Dedifferentiated amniotic fluid mesenchymal stem cell (primary cell): ENCODE data around the gene OTUD3.
"Not testable (repeated sequence)": the region's sequence is repeated elsewhere in the genome, so short reads cannot be mapped to it uniquely, and the experiment has no call there.

Source experiments
- DNase-seq: peaks from one replicate; pipeline ENCODE4 v3.0.0-alpha.2; 2016; ENCODE audit errors: extremely low spot score

OTUD3 gene

DNA sequence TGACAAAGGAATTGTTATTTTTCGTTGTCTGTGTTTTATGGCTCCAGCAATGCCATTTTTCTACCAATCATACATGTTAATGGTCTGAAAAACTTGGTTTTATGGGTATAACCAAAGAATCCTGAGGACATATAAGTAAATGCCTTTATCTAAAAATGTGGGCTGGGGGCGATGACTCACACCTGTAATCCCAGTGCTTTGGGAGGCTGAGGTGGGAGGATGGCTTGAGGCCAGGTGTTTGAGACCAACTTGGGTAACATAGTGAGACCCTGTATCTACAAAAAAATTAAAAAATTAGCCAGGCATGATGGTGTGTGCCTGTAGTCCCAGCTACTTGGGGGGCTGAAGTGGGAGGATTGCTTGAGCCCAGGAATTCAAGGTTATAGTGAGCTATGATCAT, 12.7 kb upstream of the OTUD3 start:
- DNase-seq, result not testable (repeated sequence)

DNA sequence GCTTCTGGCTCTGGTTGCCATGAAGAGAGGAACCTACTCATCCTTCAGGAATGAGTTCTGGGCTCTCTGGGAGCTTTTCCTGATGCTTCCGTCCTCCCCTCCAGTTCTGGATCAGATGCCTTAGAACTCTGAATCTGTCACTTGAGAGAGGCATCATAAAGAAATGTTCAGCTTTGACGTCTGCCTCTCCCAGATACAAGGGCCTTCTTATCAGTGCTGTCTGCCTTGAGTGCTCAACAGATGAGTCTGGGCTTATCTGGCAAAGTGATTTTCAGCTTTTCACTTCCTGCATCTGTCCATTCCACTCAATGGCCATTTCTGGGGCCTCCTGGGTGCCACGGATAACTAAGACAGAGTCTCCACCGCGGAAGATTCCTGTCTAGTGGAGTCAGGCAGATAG, 12.3 kb upstream of the OTUD3 start:
- no peak for DNase-seq

DNA sequence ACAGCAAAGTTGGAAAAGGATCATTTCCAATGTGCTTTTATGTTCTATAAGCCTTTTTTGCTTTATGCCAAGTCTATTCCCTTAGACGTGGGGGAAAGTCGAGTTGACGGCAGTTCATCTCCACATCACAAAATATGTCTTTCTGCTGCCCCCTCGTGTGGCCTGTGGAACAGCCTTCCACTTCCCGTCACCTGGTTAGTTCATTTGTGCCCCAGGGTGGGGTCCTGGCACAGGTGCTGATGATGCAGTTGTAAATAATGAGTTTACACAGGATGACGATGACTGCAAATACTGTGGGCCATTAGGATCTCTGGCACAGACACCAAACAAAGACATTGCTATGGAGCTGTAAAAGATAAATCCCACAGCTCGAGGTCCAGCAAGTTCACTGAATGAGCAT, 10.0 kb upstream of the OTUD3 start:
- DNase-seq, result no peak

DNA sequence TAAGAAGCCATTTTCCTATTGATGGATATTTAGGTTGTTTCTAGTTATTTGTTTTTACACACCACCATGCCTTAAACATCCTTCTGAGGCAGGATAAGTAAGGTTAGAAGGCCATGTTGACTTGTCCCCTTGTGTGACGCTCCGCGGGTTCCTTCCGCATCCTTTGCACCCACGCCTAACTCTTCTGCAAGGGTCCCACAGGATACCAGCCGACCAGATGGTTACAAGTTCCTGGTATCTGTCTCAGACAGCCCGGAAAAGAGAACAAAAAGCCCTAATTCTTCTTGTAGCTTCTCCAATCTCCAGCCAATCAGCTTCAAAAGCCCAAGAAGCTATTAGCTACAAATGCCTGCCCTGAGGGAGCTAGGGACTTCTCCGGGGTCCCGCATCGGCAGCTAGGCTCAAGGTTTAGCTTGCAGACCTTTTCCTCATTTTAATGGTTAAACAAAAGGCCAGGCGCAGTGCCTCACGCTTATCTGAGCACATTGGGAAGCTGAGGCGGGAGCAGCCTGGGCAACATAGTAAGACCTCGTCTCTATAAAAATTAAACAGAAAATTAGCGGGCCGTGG, 4.9 kb upstream of the OTUD3 start:
- no peak for DNase-seq

DNA sequence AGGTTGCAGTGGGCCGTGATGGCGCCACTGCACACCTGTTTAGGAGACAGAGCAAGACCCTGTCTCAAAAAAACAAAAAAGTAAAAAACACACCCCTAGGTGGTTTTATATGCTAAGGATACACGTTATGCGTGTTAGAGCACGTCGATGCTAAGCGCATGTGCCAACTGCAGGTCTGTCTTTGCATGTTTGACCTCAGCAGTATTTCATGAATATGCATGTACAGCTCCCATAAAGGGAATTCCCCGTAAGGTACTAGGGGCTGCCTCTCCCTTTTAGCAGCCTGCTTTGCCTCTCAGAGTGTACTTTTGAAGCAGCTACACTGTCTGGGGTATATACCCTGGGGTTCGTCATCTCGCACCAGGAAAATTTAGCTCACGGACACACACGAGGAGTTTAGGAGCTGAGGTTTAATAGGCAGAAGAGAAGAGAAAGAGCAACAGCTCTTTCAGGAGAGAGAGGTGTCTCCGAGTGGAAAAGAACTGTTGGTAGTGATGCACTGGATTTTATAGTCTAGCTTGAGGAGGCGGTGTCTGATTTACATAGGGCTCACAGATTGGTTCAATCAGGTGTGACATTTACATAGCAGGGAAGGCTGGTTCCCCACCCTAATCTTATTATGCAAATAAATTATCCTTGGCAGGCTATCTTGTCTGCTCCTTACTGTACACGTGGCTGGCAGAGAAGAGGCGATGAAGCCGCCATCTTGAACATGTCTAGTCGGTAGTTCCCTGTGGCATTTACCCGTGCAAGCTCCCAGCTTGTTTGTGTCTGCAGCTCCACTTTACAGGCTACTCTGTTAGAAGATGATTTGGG, 4.2 kb upstream of the OTUD3 start:
- DNase-seq, result no peak

DNA sequence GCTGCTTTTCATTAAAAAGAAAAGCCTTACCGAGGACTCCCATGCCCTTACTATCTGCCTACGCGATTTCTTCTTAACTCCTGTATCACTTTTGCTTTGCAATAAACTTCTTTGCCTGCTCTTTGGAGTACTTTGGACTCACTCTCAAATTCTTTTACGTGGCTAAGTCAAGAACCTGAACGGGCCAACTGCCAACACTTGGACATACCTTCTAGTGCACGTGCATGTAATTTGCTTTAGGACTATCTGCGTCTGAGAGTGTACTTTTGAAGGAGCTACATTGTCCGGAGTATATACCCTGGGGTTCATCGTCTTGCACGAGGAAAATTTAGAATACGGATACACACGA, 3.6 kb upstream of the OTUD3 start:
- no peak for DNase-seq

DNA sequence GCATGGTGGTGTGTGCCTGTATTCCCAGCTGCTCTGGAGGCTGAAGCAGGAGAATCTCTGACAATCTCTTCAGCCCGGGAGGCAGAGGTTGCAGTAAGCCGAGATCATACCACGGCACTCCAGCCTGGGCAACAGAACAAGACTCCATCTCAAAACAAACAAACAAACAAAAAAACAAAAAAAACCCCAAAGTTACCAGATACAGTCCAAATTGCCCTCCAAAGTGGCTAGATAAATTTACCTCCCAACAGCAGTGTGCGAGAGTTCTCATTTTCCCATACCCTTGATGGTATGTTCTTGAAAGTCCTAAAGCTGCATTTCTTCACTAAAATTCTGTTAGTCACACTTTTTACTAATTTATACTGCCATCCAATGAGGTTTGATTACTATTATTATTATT, 3.0 kb upstream of the OTUD3 start:
- no peak for DNase-seq

DNA sequence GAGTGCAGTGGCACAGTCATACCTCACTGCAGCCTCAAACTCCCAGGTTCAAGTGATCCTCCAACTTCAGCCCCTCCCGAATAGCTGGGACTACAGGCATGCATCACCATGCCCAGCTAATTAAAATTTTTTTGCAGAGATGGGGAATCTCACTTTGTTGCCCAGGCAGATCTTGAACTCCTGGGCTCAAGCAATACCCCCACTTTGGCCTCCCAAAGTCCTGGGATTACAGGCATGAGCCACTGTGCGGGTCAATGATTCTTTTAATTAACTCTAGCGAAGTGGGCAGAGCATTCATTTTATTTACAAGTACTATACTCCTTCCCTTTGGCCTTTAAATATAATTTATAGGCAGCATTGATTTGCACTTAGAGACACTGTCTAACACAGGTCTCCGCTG, 2.5 kb upstream of the OTUD3 start:
- DNase-seq, result no peak

DNA sequence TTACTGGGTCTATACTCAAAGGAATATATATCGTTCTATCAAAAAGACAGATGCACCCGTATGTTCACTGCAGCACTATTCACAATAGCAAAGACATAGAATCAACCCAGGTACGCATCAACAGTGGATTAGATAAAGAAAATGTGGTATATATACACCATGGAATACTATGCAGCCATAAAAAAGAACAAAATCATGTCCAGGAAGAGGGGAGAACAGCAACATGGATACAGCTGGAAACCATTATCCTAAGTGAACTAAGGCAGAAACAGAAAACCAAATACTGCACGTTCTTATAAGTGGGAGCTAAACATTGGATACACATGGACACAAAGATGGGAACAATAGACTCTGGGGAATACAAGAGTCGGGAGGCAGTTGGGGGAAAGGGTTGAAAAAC, 1.4 kb upstream of the OTUD3 start:
- DNase-seq, result not testable (repeated sequence)

DNA sequence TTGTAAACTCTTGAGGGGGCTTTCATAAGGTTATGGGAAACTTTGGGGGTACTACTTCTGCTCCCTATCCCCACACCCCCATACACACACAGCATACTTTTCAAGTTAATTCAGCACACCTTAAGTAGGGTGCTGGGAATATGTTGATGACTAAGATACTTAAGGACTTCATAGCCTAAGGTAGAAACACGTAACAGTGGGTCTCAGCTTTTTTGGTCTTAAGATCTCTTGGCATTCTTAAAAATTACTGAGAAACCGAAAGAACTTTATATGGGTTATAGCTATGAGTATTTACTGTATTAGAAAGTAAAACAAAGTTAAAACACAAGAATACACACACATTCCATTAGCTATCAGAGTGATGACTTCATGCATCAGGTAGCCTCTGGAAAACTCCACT, 2.1 kb downstream of the OTUD3 start:
- no peak for DNase-seq

DNA sequence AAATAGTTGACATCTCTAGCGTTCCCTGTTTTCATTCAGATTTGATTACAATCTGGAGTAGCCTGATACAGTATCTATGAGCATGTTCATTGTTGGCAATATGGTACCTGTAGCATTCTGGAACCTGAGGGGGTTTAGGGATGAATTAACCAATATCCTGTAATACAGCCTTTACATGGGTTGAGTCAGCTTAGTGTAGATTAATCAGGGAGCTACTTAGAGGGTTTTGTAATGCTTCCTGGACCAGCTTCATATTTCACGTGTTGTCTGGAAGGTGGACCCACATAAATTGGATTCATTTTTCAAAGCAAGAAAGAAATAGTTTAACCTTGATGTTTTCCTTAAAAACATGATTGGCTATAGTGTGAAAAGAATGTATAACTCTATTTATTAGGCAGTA, 3.6 kb downstream of the OTUD3 start:
- DNase-seq, result no peak

DNA sequence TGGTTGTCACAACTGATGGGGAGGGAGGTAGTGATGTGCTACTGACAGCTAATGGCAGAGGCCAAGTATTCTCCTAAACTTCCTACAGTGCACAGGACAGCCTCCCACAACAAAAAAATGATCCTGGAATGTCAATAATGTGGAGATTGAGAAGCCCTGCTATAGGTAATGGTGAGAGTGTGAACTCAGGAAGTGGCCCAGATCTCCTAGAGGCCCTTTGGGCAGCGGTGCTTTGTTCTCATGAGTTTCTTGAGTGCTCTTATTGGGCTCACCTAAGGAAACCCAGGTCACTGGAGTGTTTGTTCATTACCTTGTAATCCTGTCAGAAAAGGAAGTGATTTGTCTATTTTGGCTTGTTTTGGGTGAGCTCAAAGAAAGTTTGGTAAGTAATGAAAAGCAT, 5.9 kb downstream of the OTUD3 start:
- no peak for DNase-seq

DNA sequence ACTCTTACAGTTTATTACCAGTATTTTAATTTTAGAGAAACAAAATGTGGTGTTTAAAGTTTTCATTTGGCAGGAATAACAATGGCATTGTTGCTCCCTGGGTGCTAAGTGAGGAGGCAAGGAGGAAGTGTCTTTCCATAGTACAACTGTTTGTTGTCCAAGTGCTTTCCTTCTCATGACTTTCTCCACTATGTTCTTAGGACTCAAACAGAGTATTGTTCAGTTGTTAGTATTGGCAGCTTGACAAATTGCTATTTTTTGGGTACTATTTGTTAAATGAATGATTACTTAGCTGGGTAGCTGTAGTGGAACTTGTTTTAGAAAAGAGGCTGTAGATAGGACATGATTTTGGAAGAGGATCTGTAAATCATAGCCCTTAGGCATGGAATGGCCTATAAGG, 7.5 kb downstream of the OTUD3 start:
- DNase-seq, result no peak

DNA sequence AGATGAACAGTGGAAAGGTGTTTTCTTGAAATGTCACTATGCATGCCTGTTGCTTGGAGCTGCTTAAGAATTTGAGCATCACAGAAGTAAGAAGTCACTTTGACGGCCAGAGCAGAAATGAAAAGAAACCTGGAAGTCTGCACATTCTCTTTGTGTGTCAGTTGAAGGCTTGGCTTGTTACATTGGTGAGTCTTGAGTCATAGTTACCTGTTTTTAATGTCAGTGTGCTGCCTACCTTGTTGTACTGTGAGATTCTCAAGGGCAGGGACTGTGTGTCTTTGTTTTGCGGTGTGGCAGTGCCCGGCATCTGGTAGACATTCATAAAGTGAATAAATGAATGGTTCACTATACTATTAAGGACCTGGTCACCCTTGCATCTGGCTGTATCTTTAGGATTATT, 9.9 kb downstream of the OTUD3 start:
- no peak for DNase-seq

DNA sequence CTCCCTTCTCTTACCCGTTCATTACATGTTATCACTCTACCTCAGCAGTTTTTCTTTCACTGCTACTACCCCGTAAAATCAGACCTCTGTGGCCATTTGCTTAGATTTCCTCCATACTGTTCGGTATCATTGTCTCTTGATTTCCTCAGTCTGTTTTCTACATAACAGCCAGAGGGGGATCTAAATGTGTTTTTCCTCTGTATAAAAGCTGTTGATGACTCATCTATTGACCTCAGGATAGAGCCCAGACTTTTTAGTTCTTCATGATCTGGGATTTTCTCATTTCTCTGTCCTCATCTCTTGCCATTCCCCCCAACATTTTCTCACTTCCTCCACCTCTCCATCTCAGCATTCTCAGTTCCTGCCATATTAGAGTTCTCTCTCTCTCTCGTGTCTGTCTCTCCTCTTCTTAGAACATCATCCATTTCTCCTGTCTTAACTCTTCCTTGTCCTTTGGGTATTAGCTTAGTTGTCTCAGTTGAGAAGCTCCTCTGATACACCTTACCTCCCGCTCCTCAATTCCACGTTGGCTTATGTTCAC, 10.5 kb downstream of the OTUD3 start:
- no peak for DNase-seq

DNA sequence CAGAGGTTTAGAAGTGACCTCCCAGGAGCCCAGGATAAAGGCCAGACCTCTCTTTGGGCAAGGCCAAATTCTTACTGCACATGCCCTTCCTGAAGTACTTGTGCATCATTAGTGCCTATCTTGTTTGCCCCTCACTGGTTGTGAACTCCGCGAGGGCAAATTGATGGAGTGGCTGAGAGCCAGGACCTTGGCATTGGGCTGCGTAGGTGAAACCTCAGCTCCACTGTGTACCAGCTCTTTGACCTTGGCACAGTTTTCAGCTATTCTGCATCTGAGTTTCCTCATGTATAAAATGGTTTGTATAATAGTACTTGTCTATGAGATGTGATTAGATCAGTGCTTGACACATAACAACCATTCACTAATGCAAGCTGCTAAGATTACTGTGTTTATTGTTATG, 11.5 kb downstream of the OTUD3 start:
- DNase-seq, result no peak

DNA sequence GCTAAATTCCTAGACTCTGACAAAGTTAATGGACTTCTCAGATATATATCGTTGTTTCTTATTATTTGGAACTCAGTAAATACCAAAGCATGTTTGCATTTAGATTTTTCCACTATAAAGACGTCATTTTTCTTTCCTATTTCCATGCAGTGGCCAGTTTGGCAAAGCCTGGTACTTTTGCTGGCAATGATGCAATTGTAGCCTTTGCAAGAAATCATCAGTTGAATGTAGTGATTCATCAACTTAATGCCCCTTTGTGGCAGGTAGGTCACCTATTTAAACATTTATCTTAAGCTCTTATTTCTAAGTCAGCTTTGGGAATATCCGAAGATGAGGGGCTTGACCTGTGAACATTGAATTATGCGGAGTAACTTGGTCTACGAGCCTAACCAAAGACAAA, 12.0 kb downstream of the OTUD3 start:
- DNase-seq, result no peak

DNA sequence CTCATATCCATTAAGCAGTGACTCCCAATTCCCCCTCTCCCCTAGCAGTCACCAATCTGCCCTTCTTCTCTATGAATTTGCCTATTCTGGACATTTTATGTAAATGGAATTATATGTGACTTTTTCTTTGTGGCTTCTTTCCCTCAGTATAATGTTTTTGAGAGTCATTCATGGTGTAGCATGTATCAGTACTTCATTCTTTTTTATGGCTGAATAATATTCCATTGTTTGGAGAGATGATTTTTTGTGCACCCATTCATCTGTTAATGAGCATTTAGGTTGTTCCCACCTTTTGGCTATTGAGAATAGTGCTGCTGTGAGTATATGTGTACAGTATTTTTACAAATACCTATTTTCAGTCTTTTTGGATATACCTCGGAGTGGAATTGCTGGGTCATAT, 19.5 kb downstream of the OTUD3 start:
- no peak for DNase-seq

DNA sequence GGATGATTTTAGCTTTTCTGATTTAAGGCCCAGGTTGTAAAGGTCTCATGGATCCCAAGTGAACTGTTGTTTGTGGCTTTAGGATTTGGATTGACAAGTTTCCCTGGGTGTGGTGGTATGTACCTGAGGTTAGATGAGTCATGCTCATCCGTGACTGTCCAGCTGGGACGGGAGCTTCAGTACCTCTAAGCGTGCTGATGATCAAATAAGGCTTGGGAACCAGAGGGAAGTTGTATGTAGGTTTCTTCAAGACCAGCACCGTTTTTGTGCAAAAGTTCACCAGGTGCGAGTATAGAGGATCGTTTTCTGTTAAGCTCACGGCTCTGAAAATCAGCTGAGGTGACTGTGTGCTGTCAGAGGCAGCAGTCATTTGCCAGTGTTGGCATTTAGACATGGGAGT, 21.4 kb downstream of the OTUD3 start:
- no peak for DNase-seq

DNA sequence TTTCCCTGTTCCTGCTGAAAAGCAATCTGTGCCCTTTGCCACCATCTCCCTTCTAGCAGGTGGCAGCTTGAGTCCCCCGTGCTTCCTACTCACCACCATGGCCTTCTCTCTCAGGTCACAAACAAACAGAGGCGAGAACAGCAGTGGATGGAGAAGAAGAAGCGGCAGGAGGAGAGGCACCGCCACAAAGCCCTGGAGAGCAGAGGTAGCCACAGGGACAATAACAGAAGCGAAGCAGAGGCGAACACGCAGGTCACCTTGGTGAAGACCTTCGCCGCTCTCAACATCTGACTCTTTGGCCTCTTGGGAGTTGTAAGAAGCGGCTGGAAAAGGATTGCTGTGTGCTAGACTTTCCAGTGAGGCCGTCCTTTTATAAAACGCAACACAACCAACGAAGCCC, 25.3 kb downstream of the OTUD3 start:
- DNase-seq, result no peak

DNA sequence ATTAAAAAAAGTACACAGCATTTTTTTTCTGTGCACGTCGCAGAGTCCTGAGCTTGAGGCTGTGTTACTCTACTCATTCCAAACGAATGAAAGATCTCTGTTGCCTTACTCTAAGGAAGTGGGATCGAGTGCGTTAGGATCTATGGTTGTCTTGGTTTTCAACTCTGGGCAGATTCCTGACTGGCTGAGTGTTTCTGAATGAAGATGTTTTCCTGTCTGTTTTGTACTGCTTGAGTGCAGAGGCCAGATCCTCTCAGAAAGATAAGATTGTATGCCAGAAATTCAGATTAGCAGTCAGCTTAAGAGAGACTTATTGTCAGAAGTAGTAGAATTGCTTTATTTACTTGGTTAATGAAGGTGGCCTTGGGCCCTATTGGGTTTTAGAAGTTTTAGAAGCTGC, 27.2 kb downstream of the OTUD3 start:
- no peak for DNase-seq

DNA sequence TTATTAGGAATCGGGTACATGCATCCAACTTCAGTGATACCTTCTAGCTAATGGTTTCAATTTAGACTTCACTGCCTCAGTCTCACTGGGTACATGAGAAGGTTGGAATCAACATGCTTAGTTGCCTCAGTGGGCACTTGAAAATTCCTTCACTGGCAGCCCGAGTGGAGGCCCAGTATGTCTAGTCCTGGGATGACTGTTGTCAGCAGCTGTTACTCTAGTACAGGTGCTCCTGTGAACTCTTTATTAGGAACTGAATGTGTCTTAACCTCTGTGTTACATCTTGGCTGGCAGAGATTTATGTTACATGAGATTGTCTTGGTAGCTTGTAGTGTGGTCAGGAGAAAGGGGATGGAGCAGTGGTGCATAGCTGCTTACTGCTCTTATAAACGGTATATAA, 27.8 kb downstream of the OTUD3 start:
- DNase-seq, result no peak

DNA sequence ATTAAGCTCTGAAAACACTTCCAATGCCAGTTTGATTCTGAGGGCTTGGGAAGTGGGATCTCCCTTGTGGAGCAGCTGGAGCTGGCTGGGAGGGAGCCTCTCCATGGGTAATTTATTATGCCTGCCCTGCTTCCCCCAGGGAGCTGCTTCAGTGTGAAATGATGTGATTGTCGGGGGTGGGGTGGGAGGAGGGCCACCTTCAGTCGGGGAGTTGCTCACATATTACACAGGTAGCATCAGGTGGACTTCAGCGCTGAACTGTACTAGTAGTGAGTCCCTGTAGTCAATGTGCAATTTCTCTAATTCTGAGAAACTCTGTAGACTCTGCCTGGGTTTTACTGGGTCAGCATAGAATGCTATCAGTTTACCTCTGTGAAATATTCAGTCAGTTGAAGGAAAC, 28.5 kb downstream of the OTUD3 start:
- no peak for DNase-seq

DNA sequence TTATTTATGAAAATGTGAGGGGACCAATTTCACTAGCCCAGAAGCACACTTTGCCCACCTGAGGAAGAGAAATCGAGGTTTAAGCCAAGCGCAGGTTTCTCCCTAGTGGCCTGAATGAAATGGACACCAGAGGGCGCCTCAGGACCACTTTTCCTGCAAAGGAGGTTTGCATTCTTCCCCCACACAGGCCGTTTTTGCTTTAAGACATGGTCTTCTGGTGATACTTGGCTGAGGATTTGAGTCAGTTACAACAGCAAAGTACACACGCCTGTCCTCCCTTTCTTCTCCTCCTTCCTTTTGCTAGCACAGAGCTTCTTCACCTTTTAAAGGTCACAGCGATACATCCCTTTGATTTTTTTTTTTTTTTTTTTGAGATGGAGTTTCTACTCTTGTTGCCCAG, 35.9 kb downstream of the OTUD3 start:
- DNase-seq, result peak; percentile 77
